HepG2 (cell line): Measurements from ENCODE around the gene FRRS1. TPM values are rescaled to one million over a fixed set of nuclear protein-coding genes. Genes with fewer than 3 reads are reported as not detected.
"Not testable (repeated sequence)": the region's sequence is repeated elsewhere in the genome, so short reads cannot be mapped to it uniquely, and the experiment has no call there.

ENCODE experiments used
- ARID2 ChIP-seq: sonication (generic); formaldehyde crosslinking; IDR thresholded peaks from 2 replicates; pipeline ENCODE4 v1.8.1; 2022; ENCODE audit warnings: mild to moderate bottlenecking, missing genetic modification reagents, borderline replicate concordance
- ARID5B ChIP-seq: IDR thresholded peaks from 2 replicates; pipeline ENCODE4 v1.4.0; 2020; ENCODE audit warnings: mild to moderate bottlenecking, missing genetic modification reagents
- CEBPG ChIP-seq: IDR thresholded peaks from 2 replicates; pipeline ENCODE4 v1.6.1; 2016
- CREB1 ChIP-seq, 2 experiments: fragments of 450-650 bp in 1 of 2; IDR thresholded peaks; 2 replicates each; pipeline ENCODE4 v1.6.1; 2016 to 2017; ENCODE audit warnings: control low read depth in 1 of 2, mild to moderate bottlenecking in 1 of 2, missing compliant biosample characterization in 1 of 2, missing genetic modification characterization in 1 of 2
- FOXA3 ChIP-seq: IDR thresholded peaks from 2 replicates; pipeline ENCODE4 v1.6.1; 2016; ENCODE audit warnings: missing genetic modification reagents, missing compliant biosample characterization
- FOXK1 ChIP-seq: sonication (generic); formaldehyde crosslinking; IDR thresholded peaks from 2 replicates; pipeline ENCODE4 v1.4.0; 2020; ENCODE audit warnings: low read depth, missing genetic modification reagents, borderline replicate concordance
- GATAD2A ChIP-seq: IDR thresholded peaks from 2 replicates; pipeline ENCODE4 v1.6.1; 2016
- HNF4A ChIP-seq: sonication (generic); formaldehyde crosslinking; IDR thresholded peaks from 2 replicates; pipeline ENCODE4 v1.4.0; 2020; ENCODE audit warnings: missing genetic modification reagents
- IRF2 ChIP-seq: IDR thresholded peaks from 2 replicates; pipeline ENCODE4 v1.6.1; 2018; ENCODE audit warnings: missing genetic modification reagents, missing compliant biosample characterization
- MAZ ChIP-seq, 2 experiments: sonication (generic) in 1 of 2; formaldehyde crosslinking in 1 of 2; IDR thresholded peaks; 2 replicates each; pipeline versions ENCODE4 v1.5.0 to v1.6.1; 2012 to 2020; ENCODE audit warnings: low read depth in 2 of 2, mild to moderate bottlenecking in 2 of 2, borderline replicate concordance in 1 of 2, improper control_type of control experiment in 1 of 2, low read length in 1 of 2, missing genetic modification reagents in 1 of 2, moderate library complexity in 1 of 2
- MED1 ChIP-seq: sonication (generic); formaldehyde crosslinking; IDR thresholded peaks from 2 replicates; pipeline ENCODE4 v1.4.0; 2020; ENCODE audit warnings: missing genetic modification reagents
- NR2F6 ChIP-seq, 2 experiments: IDR thresholded peaks; 2 replicates each; pipeline ENCODE4 v1.6.1; 2016; ENCODE audit warnings: antibody characterized with exemption in 1 of 2, mild to moderate bottlenecking in 1 of 2
- PATZ1 ChIP-seq: sonication (generic); formaldehyde crosslinking; IDR thresholded peaks from 2 replicates; pipeline ENCODE4 v1.4.0; 2020; ENCODE audit warnings: missing genetic modification reagents
- RARA ChIP-seq: IDR thresholded peaks from 2 replicates; pipeline ENCODE4 v1.6.1; 2016; ENCODE audit warnings: missing genetic modification reagents, missing compliant biosample characterization
- SALL1 ChIP-seq: sonication (generic); formaldehyde crosslinking; IDR thresholded peaks from 2 replicates; pipeline ENCODE4 v1.8.0; 2022; ENCODE audit warnings: mild to moderate bottlenecking, missing genetic modification reagents
- SOX13 ChIP-seq, 3 experiments: fragments of 450-650 bp in 1 of 3; sonication (generic) in 1 of 3; formaldehyde crosslinking in 1 of 3; IDR thresholded peaks in 2 of 3; conservative IDR thresholded peaks in 1 of 3; 2 replicates each; pipeline versions ENCODE4 v1.5.0 to v1.6.1; 2016 to 2020; ENCODE audit warnings: antibody characterized with exemption in 1 of 3, mild to moderate bottlenecking in 1 of 3, missing compliant biosample characterization in 1 of 3, missing genetic modification reagents in 1 of 3, moderate library complexity in 1 of 3
- SOX6 ChIP-seq, 2 experiments: fragments of 450-650 bp in 1 of 2; sonication (generic) in 1 of 2; formaldehyde crosslinking in 1 of 2; IDR thresholded peaks; 2 replicates each; pipeline versions ENCODE4 v1.4.0 to v1.6.1; 2017 to 2020; ENCODE audit warnings: antibody characterized with exemption in 1 of 2, mild to moderate bottlenecking in 1 of 2, missing genetic modification reagents in 1 of 2
- TFE3 ChIP-seq: IDR thresholded peaks from 2 replicates; pipeline ENCODE4 v1.6.1; 2016
- ZBTB7B ChIP-seq: sonication (generic); formaldehyde crosslinking; IDR thresholded peaks from 2 replicates; pipeline ENCODE4 v1.4.0; 2020; ENCODE audit warnings: missing genetic modification reagents
- ZNF792 ChIP-seq: IDR thresholded peaks from 2 replicates; pipeline ENCODE4 v1.6.1; 2016
- polyA plus RNA-seq, 8 experiments: library from polyadenylated mRNA; depleted of rRNA in 3 of 8; stranded (reverse) in 7 of 8; unstranded in 1 of 8; fragments of >200 nt; fragmentation: Illumina TruSeq in 4 of 8; extraction: Trizol in 4 of 8; gene quantifications; 2 replicates each; pipeline versions ENCODE4 v1.2.1 to v1.2.3, GENCODE V29; 2011 to 2016; ENCODE audit warnings: low read depth in 4 of 8, missing spikeins in 1 of 8, mixed read lengths in 1 of 8; ENCODE audit not compliant: insufficient read depth in 1 of 8
- total RNA-seq, 5 experiments: library from RNA; depleted of rRNA; stranded (reverse); fragments of >200 nt; fragmentation: Illumina TruSeq; extraction: Trizol; gene quantifications; 2 replicates each; pipeline ENCODE4 v1.2.3, GENCODE V29; 2016; ENCODE audit warnings: low read depth in 1 of 5

The FRRS1 gene
- total and polyA plus RNA-seq, 2 of the 13 experiments (the other 11 are each of a cell fraction or from before 2014, with no cell fraction given): 22.6 to 23.4 TPM

GRCh38 chr1:99758686-99759517, 7.5 kb downstream of the FRRS1 start (continued):
- TF ChIP-seq ARID5B: peak; percentile 83
- peak; percentile 76 for TF ChIP-seq MED1 (CRISPR knock-in tag)
- peak; percentile 54; the same call in 1 of the 2 replicates for TF ChIP-seq ARID2
- TF ChIP-seq PATZ1: peak; percentile 59; the same call in 1 of the 2 replicates
- not testable (repeated sequence) for TF ChIP-seq CREB1 (IDR thresholded peaks at IDR 0.05); MAZ (CRISPR knock-in tag; IDR thresholded peaks at IDR 0.05; ENCODE audit: low read depth); SOX6 (IDR thresholded peaks at IDR 0.05)
- TF ChIP-seq CREB1 (CRISPR knock-in tag; IDR thresholded peaks at IDR 0.05): peak; percentile 30; the same call in 1 of the 2 replicates
- TF ChIP-seq MAZ (IDR thresholded peaks at IDR 0.05; ENCODE audit: borderline replicate concordance, low read depth, low read length): 0 out of 2 replicates have a peak, but pooled peaks have one; percentile 29
- peak; percentile 78 for TF ChIP-seq GATAD2A (CRISPR knock-in tag)
- peak; percentile 48; the same call in 1 of the 2 replicates for TF ChIP-seq SALL1
- TF ChIP-seq TFE3 (CRISPR knock-in tag): peak; percentile 86
- TF ChIP-seq RARA: peak; percentile 53; the same call in 1 of the 2 replicates
- 0 out of 2 replicates have a peak, but pooled peaks have one; percentile 5 for TF ChIP-seq CEBPG (CRISPR knock-in tag)
- TF ChIP-seq ZNF792 (CRISPR knock-in tag): peak; percentile 39; the same call in 1 of the 2 replicates
- 0 out of 2 replicates have a peak, but pooled peaks have one; percentile 40 for TF ChIP-seq FOXK1 (CRISPR knock-in tag)
- peak; percentile 63 for TF ChIP-seq SOX13 (IDR thresholded peaks at IDR 0.05)
- peak in 1 of 2 experiments; percentile 87; a peak in 2 of 4 replicates for TF ChIP-seq SOX13 (CRISPR knock-in tag; conservative IDR thresholded peaks at IDR 0.05 in 1 of 2, IDR thresholded peaks at IDR 0.05 in 1 of 2)
- TF ChIP-seq ZBTB7B (CRISPR knock-in tag): peak; percentile 66
- peak; percentile 94 for TF ChIP-seq SOX6 (CRISPR knock-in tag; IDR thresholded peaks at IDR 0.05)
- 0 out of 2 replicates have a peak, but pooled peaks have one; percentile 15 for TF ChIP-seq IRF2 (CRISPR knock-in tag)
- peak; percentile 31; the same call in 1 of the 2 replicates for TF ChIP-seq FOXA3 (CRISPR knock-in tag)
- peak; percentile 83 for TF ChIP-seq HNF4A
- peak; percentile 41; the same call in 1 of the 2 replicates for TF ChIP-seq NR2F6 (IDR thresholded peaks at IDR 0.05)
- TF ChIP-seq NR2F6 (CRISPR knock-in tag; IDR thresholded peaks at IDR 0.05): peak; percentile 47
